A673 (cell line): Measurements from ENCODE around the gene GORASP1. TPM values are rescaled to one million over a fixed set of nuclear protein-coding genes. Genes with fewer than 3 reads are reported as not detected.
A peak's percentile ranks its signal among the peaks of the same experiment; 100 is the strongest.

ENCODE experiments used
- BruUV-seq: library from RNA; stranded (reverse); fragments of 400-500 nt; replicated peaks from 2 replicates; lab custom pipeline; 2021; lab: Mats Ljungman, UMichigan
- CTCF ChIA-PET: fragments of 300-600 bp; sonication (Branson Sonifier 250); formaldehyde crosslinking; loops from one replicate; lab custom pipeline; 2022; ENCODE audit warnings: antibody characterized with exemption; lab: Charles Lee
- POLR2A ChIA-PET: fragments of 300-600 bp; sonication (Branson Sonifier 250); formaldehyde crosslinking; loops from one replicate; lab custom pipeline; 2022; ENCODE audit warnings: antibody characterized with exemption; ENCODE audit not compliant: low non-redundant PET; lab: Charles Lee
- DNase-seq: peaks from one replicate; pipeline ENCODE4 v3.0.0-alpha.2; 2015; ENCODE audit warnings: low spot score
- H3K27ac ChIP-seq: fragments of 200-600 bp; sonication (generic); 2 replicates; pipeline ENCODE4 v1.5.1; 2016; ENCODE audit warnings: mixed run types, low read depth, mild to moderate bottlenecking, mixed read lengths, antibody characterized with exemption, low read length; ENCODE audit not compliant: poor library complexity, severe bottlenecking
- H3K27me3 ChIP-seq: fragments of 200-600 bp; sonication (generic); replicated peaks from 2 replicates; pipeline ENCODE4 v1.6.1; 2017; ENCODE audit warnings: mixed run types, low read depth, mild to moderate bottlenecking, mixed read lengths, antibody characterized with exemption, low read length; ENCODE audit not compliant: insufficient read depth, poor library complexity
- H3K36me3 ChIP-seq: fragments of 200-600 bp; sonication (generic); 2 replicates; pipeline ENCODE4 v1.6.1; 2016; ENCODE audit warnings: mixed run types, mild to moderate bottlenecking, mixed read lengths, antibody characterized with exemption, low read length; ENCODE audit not compliant: insufficient read depth, poor library complexity, severe bottlenecking
- H3K4me1 ChIP-seq: fragments of 200-600 bp; sonication (generic); 2 replicates; pipeline ENCODE4 v1.6.1; 2017; ENCODE audit warnings: mixed run types, mild to moderate bottlenecking, mixed read lengths, antibody characterized with exemption, low read length; ENCODE audit not compliant: insufficient read depth, poor library complexity, severe bottlenecking
- H3K4me3 ChIP-seq: fragments of 200-600 bp; sonication (generic); 2 replicates; pipeline ENCODE4 v1.5.1; 2016; ENCODE audit warnings: low read depth, mixed run types, mild to moderate bottlenecking, mixed read lengths, low read length; ENCODE audit not compliant: poor library complexity, severe bottlenecking
- H3K9me3 ChIP-seq: fragments of 200-600 bp; sonication (generic); 2 replicates; pipeline ENCODE4 v1.6.1; 2016; ENCODE audit warnings: mixed run types, low read depth, mild to moderate bottlenecking, mixed read lengths, antibody characterized with exemption, low read length; ENCODE audit not compliant: poor library complexity, severe bottlenecking
- EZH2 ChIP-seq: fragments of 200-600 bp; sonication (generic); IDR thresholded peaks from 2 replicates; pipeline ENCODE4 v1.6.1; 2017; ENCODE audit warnings: borderline replicate concordance, low read depth, mild to moderate bottlenecking, mixed read lengths, antibody characterized with exemption, low read length; ENCODE audit not compliant: poor library complexity, severe bottlenecking
- intact Hi-C: fragments of 100-400 bp; cut with micrococcal nuclease; formaldehyde crosslinking; loops from one replicate; pipeline ENCODE4 v1.10.0; 2022; ENCODE audit not compliant: unreplicated experiment
- total RNA-seq: library from RNA; stranded (reverse); gene quantifications from 2 replicates; pipeline ENCODE4 v1.2.3, GENCODE V29; 2021
- TF ChIP-seq, protein P1 (sequence below): fragments of 300-800, 200-600 bp; sonication (generic); conservative IDR thresholded peaks from 2 replicates; pipeline ENCODE4 v1.5.1; 2017; ENCODE audit warnings: low read depth, mild to moderate bottlenecking, antibody characterized with exemption, low read length, moderate library complexity, mixed read lengths

The GORASP1 gene
- total RNA-seq, 1 experiment from 2014 or later = 24.3 TPM

DNA sequence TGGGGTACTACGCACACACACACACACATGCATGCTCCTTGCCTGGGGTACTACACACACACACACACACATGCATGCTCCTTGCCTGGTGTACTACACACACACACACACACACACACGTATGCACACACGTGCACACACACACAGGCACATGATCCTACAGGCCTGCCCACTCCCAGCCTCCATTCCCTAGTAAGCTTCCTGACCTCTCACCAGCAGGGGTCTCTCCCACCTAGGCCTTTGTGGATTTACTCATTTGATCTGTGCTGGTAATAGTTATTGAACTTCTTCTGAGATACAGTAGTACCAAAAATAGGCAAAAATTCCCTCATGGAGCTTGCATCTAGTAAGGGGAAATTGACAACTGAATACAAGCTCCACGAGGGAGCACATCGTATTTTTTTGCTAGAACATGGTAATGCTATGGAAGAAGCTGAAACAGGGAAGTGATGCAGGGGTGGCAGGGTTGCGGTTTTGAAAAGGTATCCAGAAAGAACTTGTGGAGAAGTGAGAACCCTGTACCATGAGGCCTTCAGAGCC, 19.2 kb upstream of the GORASP1 start:
- Histone ChIP-seq H3K9me3 (no peaks in the 10 kb centered on the region), H3K4me3 (no peak overlapping the region), H3K27ac (no peak overlapping the region), H3K4me1 (no peaks in the 10 kb centered on the region), H3K27me3 (no peaks in the 10 kb centered on the region), H3K36me3 (no peaks in the 10 kb centered on the region)
- ChIA-PET POLR2A (no interaction called here), CTCF (interaction anchor here (0.6 to 2.8 kb wide), 6 partner anchors 11 to 165 kb away, joined by 3 to 27 read pairs (median 6); no protein-coding TSS in a partner anchor)
- DNase-seq = peak; percentile 40
- no peak for TF ChIP-seq EZH2
- TF ChIP-seq, protein P1, sequence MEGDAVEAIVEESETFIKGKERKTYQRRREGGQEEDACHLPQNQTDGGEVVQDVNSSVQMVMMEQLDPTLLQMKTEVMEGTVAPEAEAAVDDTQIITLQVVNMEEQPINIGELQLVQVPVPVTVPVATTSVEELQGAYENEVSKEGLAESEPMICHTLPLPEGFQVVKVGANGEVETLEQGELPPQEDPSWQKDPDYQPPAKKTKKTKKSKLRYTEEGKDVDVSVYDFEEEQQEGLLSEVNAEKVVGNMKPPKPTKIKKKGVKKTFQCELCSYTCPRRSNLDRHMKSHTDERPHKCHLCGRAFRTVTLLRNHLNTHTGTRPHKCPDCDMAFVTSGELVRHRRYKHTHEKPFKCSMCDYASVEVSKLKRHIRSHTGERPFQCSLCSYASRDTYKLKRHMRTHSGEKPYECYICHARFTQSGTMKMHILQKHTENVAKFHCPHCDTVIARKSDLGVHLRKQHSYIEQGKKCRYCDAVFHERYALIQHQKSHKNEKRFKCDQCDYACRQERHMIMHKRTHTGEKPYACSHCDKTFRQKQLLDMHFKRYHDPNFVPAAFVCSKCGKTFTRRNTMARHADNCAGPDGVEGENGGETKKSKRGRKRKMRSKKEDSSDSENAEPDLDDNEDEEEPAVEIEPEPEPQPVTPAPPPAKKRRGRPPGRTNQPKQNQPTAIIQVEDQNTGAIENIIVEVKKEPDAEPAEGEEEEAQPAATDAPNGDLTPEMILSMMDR = peak; percentile 52
- intact Hi-C loops = no loop called here
- no TSS peak for BruUV-seq

DNA sequence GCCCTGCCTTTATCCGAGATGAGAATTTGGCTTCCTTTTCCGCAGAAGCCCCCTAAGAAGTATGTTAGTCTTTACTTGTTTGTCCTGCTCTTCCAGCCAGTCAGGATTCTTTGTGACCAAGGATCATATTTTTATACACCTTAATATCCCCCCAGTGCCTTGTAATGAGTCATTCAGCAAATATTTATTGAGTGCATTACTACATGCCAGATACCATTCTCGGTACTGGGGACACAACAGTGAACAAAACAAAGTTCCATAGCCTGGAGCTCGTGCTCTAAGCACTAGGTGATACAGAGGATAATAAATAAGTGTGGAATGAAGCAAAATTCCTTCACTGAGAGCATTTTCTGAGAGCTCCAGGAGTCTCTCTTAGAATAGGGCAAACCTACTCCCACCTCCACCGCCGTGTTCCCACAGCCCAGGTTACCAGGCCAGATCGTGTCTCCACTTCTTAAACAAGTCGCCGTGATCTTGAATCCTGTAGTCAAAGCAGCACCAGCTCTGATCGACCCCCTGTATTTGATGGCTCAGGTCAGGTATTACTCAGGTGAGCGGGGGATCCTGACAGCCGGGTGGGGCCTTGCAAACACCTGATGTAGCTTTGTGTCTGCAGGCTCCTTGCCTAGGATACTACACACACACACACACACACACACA, 18.5 kb upstream of the GORASP1 start:
- H3K4me1 ChIP-seq = no peaks in the 10 kb centered on the region
- H3K4me3 ChIP-seq = no peak overlapping the region
- no peaks in the 10 kb centered on the region for H3K27me3 ChIP-seq
- H3K9me3 ChIP-seq = no peaks in the 10 kb centered on the region
- no TSS peak for BruUV-seq
- ChIA-PET POLR2A (no interaction called here), CTCF (interaction anchor here (0.6 to 2.8 kb wide), 4 partner anchors 24 to 166 kb away, joined by 3 to 27 read pairs (median 8); no protein-coding TSS in a partner anchor)
- H3K36me3 ChIP-seq = no peaks in the 10 kb centered on the region
- intact Hi-C loops = loop anchor here (2.0 kb wide), 1 partner anchor 163 kb away; no protein-coding TSS in a partner anchor
- DNase-seq = no peak
- no peak overlapping the region for H3K27ac ChIP-seq
- TF ChIP-seq, protein P1 = no peak
- no peak for TF ChIP-seq EZH2

- ChIA-PET CTCF (interaction anchor here (1.5 to 2.8 kb wide), 3 partner anchors 25 to 167 kb away, joined by 3 to 27 read pairs (median 9); no protein-coding TSS in a partner anchor), POLR2A (no interaction called here)
- no peak for DNase-seq
- H3K4me3 ChIP-seq = no peak overlapping the region
- H3K9me3 ChIP-seq = no peaks in the 10 kb centered on the region
- no TSS peak for BruUV-seq
- no peak overlapping the region for H3K27ac ChIP-seq
- intact Hi-C loops = loop anchor here (2.0 kb wide), 1 partner anchor 164 kb away; no protein-coding TSS in a partner anchor
- TF ChIP-seq, protein P1 = peak; percentile 36
- no peak for TF ChIP-seq EZH2
- no peaks in the 10 kb centered on the region for H3K36me3 ChIP-seq
- no peaks in the 10 kb centered on the region for H3K27me3 ChIP-seq
- no peaks in the 10 kb centered on the region for H3K4me1 ChIP-seq
Observed at GRCh38 chr3:39124876-39125840, 17.7 kb upstream of the GORASP1 start.
